Embryonic facial prominence (tissue), 1 donor: ENCODE results near the gene HAAO.

ENCODE experiments used
- DNase-seq: peaks from one replicate; pipeline ENCODE4 v3.0.0-alpha.2; 2016; ENCODE audit errors: extremely low spot score

Gene HAAO

GRCh38 chr2:42768706-42769256 lies 23.6 kb downstream of the HAAO start:
- no peak for DNase-seq

- DNase-seq: no peak
These were observed 24.3 kb downstream of the HAAO start for GRCh38 chr2:42767899-42768705.

GRCh38 chr2:42767080-42767898 lies 25.1 kb downstream of the HAAO start:
- no peak for DNase-seq

GRCh38 chr2:42765686-42766085 lies 26.7 kb downstream of the HAAO start:
- DNase-seq: no peak

- DNase-seq: no peak
These were observed 27.5 kb downstream of the HAAO start for GRCh38 chr2:42764901-42765300.

- no peak for DNase-seq
These were observed 28.3 kb downstream of the HAAO start, which contains the start of gene OXER1 for GRCh38 chr2:42764096-42764495. Gene OXER1, minus strand, starts transcription at chr2:42764135. Its CDS starts 73 bp downstream, at chr2:42764062.

- DNase-seq: no peak
These were observed 29.3 kb downstream of the HAAO start for GRCh38 chr2:42762823-42763804.

GRCh38 chr2:42762155-42762554 lies 30.2 kb downstream of the HAAO start:
- DNase-seq: no peak

- no peak for DNase-seq
These were observed 30.8 kb downstream of the HAAO start for GRCh38 chr2:42761554-42761953.

- no peak for DNase-seq
These were observed 33.6 kb downstream of the HAAO start for GRCh38 chr2:42758751-42759150.

- no peak for DNase-seq
These were observed 34.2 kb downstream of the HAAO start for GRCh38 chr2:42757981-42758740.

- no peak for DNase-seq
These were observed 35.3 kb downstream of the HAAO start for GRCh38 chr2:42756966-42757513.

GRCh38 chr2:42756150-42756775 lies 36.1 kb downstream of the HAAO start:
- no peak for DNase-seq

GRCh38 chr2:42755191-42755880 lies 37.0 kb downstream of the HAAO start:
- DNase-seq: no peak

- DNase-seq: no peak
These were observed 37.6 kb downstream of the HAAO start for GRCh38 chr2:42754776-42755140.

- no peak for DNase-seq
These were observed 38.2 kb downstream of the HAAO start for GRCh38 chr2:42754021-42754775.

- no peak for DNase-seq
These were observed 39.3 kb downstream of the HAAO start for GRCh38 chr2:42752816-42753813.
